GM12874 (cell line): ENCODE data around the gene LAMB4.

Source experiments
- CTCF ChIP-seq: IDR thresholded peaks from 2 replicates; pipeline ENCODE4 v1.5.1; 2011; ENCODE audit warnings: low read depth, mild to moderate bottlenecking, control low read depth, low read length, moderate library complexity; ENCODE audit not compliant: insufficient read depth

Gene LAMB4

GRCh38 chr7:108079276-108079647, 50.9 kb downstream of the LAMB4 start:
- no peak for TF ChIP-seq CTCF

GRCh38 chr7:108078691-108079090, 51.5 kb downstream of the LAMB4 start:
- TF ChIP-seq CTCF, result no peak

DNA sequence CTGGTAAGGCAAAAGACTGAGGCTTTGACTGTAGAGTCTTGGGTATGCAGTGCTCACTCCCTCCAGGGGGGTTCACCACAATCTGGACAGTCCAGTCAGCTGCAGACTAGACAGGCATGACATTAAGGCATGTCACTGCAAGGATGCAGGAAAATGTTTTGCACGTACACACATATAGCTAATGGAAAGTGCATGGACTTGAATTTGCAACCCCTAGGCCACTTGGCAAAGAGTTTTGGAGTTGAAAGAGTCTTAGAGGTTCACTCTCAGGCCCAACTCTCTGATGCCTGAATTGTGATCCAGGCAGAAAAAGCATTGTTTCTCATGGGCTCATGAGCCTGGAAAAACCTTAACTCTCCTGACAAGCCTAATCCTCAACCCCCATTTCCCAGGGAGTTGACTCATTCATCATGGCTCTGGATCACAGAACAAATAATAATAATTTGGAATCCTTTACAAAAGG, 51.9 kb downstream of the LAMB4 start:
- TF ChIP-seq CTCF, result no peak

DNA sequence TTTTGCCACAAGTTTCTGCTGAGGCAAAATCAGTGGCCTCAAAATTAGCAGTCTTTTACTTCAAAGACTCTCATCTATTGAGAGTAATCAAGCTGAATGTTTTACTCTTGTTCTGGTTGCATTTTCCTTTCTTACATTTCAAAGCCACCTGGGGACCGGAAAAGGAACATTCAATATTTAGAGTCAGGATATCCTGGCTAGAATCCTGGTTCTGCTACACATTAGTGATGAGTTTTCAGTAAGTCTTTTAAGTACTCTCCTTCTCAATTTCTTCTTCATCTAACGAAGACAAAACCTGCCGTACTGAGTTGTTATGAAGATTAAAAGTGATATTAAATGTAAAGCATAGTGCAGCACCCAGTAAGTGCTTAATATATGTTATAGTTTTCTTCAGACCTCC, 52.5 kb downstream of the LAMB4 start:
- TF ChIP-seq CTCF, result no peak

- TF ChIP-seq CTCF, result no peak
These were observed 54.0 kb downstream of the LAMB4 start for GRCh38 chr7:108076156-108076555.

DNA sequence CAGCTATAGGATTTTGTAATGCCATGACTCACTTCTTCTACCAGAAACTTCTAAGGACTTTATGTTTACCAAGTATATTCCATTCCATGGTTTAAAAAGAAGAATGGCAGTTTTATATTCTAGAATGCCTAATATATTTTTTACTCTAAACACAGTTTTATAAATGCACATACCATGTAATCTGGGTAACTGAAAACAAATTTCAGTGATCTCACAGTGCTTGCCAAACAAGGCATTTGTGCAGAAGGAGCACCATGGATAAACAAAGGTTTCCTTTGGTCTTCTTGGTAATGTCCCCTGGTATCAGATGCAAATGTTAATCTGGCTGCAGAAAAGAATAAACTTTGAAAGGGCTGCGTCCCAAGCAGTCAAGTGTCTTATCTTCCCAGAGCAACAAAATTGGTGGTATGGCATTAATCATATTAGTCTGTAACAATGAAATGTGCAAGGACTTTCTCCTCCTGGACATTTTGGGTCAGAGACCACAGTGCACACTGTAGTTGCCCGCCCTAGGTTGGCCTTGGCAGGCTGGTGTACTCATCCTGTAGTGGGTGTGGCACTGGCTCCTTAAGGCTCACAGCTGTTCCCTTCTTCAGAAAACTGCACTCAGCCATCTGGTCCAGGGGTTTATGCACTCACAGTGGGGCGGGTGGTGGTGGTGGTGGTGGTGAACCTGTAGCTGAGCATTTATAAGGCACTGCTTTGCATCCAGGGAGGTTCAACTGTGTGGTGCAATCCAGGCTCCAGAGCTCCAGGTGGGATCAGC, 56.7 kb downstream of the LAMB4 start:
- TF ChIP-seq CTCF, result no peak

DNA sequence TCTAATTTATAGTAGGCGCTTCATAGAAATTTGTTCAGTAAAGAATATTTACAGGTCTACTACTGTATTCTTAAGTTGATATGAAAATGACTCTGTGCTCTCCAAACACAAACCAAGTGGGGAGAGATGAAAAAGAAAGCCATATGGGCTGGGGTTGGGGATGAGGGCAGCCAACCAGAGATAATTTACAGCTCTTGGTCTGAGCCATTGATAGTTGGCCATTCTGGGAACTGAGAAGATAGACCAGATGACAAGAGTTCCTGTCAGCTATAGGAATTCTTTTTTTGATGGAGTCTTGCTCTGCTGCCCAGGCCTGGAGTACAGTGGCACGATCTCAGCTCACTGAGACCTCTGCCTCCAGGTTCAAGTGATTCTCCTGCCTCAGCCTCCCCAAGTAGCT, 57.4 kb downstream of the LAMB4 start:
- TF ChIP-seq CTCF, result no peak
